ENCODE measurements around the gene MEMO1.

- TF ChIP-seq TEAD2 (tag; IDR thresholded peaks at IDR 0.05) (no peak), SP2 (IDR thresholded peaks at IDR 0.05; ENCODE audit: extremely low read depth, low read depth, low read length, poor library complexity, severe bottlenecking) (no peak), POLR2AphosphoS5 (IDR thresholded peaks at IDR 0.05; ENCODE audit: control insufficient read depth, insufficient read depth, low read depth, low read length) (no peak), POLR2A (conservative IDR thresholded peaks at IDR 0.05) (no peak)
Observed at GRCh38 chr2:31983762-31984467, 26.9 kb downstream of the MEMO1 start.
